Measurements from ENCODE around the gene MIB1. TPM values are rescaled to one million over a fixed set of nuclear protein-coding genes. Genes with fewer than 3 reads are reported as not detected.

MIB1 gene
- total and polyA plus RNA-seq, 9 of the 15 experiments (the other 6 are each of a cell fraction or from before 2014, with no cell fraction given) = 7.2 to 43.8 (median 23.2) TPM

DNA sequence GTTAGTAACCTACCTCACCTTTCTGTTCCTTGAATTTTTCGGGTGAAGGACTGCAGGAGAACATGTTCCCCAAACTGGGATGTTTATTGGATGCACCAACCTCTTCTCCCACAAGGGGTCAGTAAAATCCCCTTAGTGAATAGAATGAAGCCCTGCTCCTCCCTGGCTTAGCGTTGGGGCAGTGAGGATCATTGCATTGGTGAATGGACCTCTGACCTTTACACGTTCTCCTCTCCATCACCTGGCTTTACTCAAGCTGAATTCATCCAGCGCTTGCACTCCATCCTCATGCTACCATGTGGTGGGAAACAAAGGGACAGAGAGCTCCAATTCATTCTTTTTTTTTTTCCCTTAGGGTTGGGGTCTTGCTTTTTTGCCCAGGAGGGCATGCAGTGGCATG lies 157.2 kb downstream of the MIB1 start:
- ATAC-seq (peak; percentile 90), DNase-seq (ENCODE audit: extremely low read depth in 1 of 4, low spot score in 3 of 4) (peak; percentile 55 to 68 (median 60)), FAIRE-seq (peak; percentile 95)
- TF ChIP-seq THRAP3 (IDR thresholded peaks at IDR 0.05; ENCODE audit: borderline replicate concordance) (no peak), ZNF311 (CRISPR knock-in tag; IDR thresholded peaks at IDR 0.05) (no peak), RBM25 (IDR thresholded peaks at IDR 0.05; ENCODE audit: low read depth, low read length, severe bottlenecking) (no peak), CTCF (IDR thresholded peaks at IDR 0.05 in 2 of 3, conservative IDR thresholded peaks at IDR 0.05 in 1 of 3; ENCODE audit: insufficient read depth in 2 of 3, low read depth in 1 of 3, low read length in 3 of 3) (peak; percentile 77 to 80 (median 78)), REST (IDR thresholded peaks at IDR 0.05; ENCODE audit: borderline replicate concordance) (peak; percentile 46; the same call in 1 of the 2 replicates), REST (CRISPR knock-in tag; IDR thresholded peaks at IDR 0.05; ENCODE audit: low read depth) (no peak), STAG1 (CRISPR knock-in tag; IDR thresholded peaks at IDR 0.05; ENCODE audit: borderline replicate concordance) (peak; percentile 78; the same call in 1 of the 2 replicates), SMC3 (conservative IDR thresholded peaks at IDR 0.05; ENCODE audit: insufficient read depth, low read depth, low read length) (peak; percentile 67), SRF (CRISPR knock-in tag; IDR thresholded peaks at IDR 0.05) (peak in 1 of 2 experiments; percentile 86; a peak in 1 of 4 replicates), RAD21 (CRISPR knock-in tag; conservative IDR thresholded peaks at IDR 0.05 in 1 of 2, IDR thresholded peaks at IDR 0.05 in 1 of 2) (peak; percentile 36 to 82; a peak in 3 of 4 replicates)
- intact Hi-C loops (cut with micrococcal nuclease) (loop anchor here (1.0 to 5.0 kb wide), 3 partner anchors 58 to 664 kb away; no protein-coding TSS in a partner anchor), in situ Hi-C loops (cut with MboI) (no loop called here)
- Histone ChIP-seq H3K27me3 (ENCODE audit: control insufficient read depth in 2 of 2, insufficient read depth in 2 of 2, low read length in 2 of 2) (peaks cover 2 to 6% of the 10 kb centered on the region in 2 experiments; a peak in 2 of 5 replicates), H3K4me3 (no peak overlapping the region), H3K79me2 (ENCODE audit: control insufficient read depth, insufficient read depth, low read length) (no peaks in the 10 kb centered on the region), H3K27ac (ENCODE audit: extremely low read depth, low read depth, low read length) (no peak overlapping the region), H2AFZ (ENCODE audit: low read depth, low read length) (peak overlapping the region; percentile 63), H3K9ac (ENCODE audit: insufficient read depth in 1 of 2, low read depth in 2 of 2, low read length in 2 of 2) (no peak overlapping the region), H3K9me3 (replicated peaks; ENCODE audit: control insufficient read depth, insufficient read depth, low read depth, low read length) (no peaks in the 10 kb centered on the region), H3K4me2 (ENCODE audit: insufficient read depth, low read length) (no peak overlapping the region), H3K4me1 (replicated peaks in 1 of 2; ENCODE audit: control insufficient read depth in 2 of 2, insufficient read depth in 2 of 2, low read length in 2 of 2) (peaks cover 0 to 6% of the 10 kb centered on the region in 2 experiments; a peak in 2 of 5 replicates), H3K36me3 (ENCODE audit: control insufficient read depth, insufficient read depth, low read length) (no peaks in the 10 kb centered on the region), H3K9me1 (ENCODE audit: control insufficient read depth, insufficient read depth, low read length) (no peaks in the 10 kb centered on the region), H4K20me1 (replicated peaks; ENCODE audit: control insufficient read depth, insufficient read depth, low read length) (no peaks in the 10 kb centered on the region)
- ChIA-PET POLR2A (interaction anchor here (0.6 to 1.2 kb wide), 4 partner anchors 22 to 412 kb away, joined by 3 read pairs; no protein-coding TSS in a partner anchor), CTCF (ENCODE audit: low intra/inter-chr PET ratio) (no interaction called here)
- WGBS (ENCODE audit: insufficient coverage, low coverage, missing lambda C conversion rate) = 0% methylated on average over 4 of the region's 4 CpGs
- no TSS peak for BruUV-seq (replicated peaks)
